Spinal cord (tissue), 10 donors: Measurements from ENCODE around the gene UNC13C. TPM values are rescaled to one million over a fixed set of nuclear protein-coding genes. Genes with fewer than 3 reads are reported as not detected.

Experiments used
- DNase-seq, 6 donors: peaks; one replicate each; pipeline versions ENCODE4 v3.0.0 to v3.0.0-alpha.2; 2013 to 2015; ENCODE audit warnings: low spot score in 6 of 6, low read depth in 4 of 6
- H3K27ac ChIP-seq: one replicate; pipeline ENCODE4 v1.5.1; 2013; ENCODE audit warnings: low read depth, low read length, control low read depth
- H3K27me3 ChIP-seq: one replicate; pipeline ENCODE4 v1.6.1; 2013; ENCODE audit warnings: low read length; ENCODE audit not compliant: control insufficient read depth, insufficient read depth
- H3K36me3 ChIP-seq: one replicate; pipeline ENCODE4 v1.6.1; 2013; ENCODE audit warnings: low read length; ENCODE audit not compliant: control insufficient read depth, insufficient read depth
- H3K4me1 ChIP-seq: one replicate; pipeline ENCODE4 v1.6.1; 2013; ENCODE audit warnings: low read length; ENCODE audit not compliant: control insufficient read depth, insufficient read depth
- H3K4me3 ChIP-seq: one replicate; pipeline ENCODE4 v1.5.1; 2013; ENCODE audit warnings: low read depth, low read length, control low read depth
- H3K9me3 ChIP-seq: one replicate; pipeline ENCODE4 v1.6.1; 2013; ENCODE audit warnings: low read length; ENCODE audit not compliant: control insufficient read depth, insufficient read depth
- whole genome bisulfite sequencing: methylation state at CpG from one replicate; pipeline ENCODE4 v1.1.5; 2013; ENCODE audit warnings: missing lambda C conversion rate; ENCODE audit not compliant: insufficient coverage; 5-methylcytosine and 5-hydroxymethylcytosine counted together
- polyA plus RNA-seq, 2 donors: library from polyadenylated mRNA; unstranded; fragments of 120-200 nt; gene quantifications; one replicate each; pipeline ENCODE4 v1.2.1, GENCODE V29; 2013; ENCODE audit not compliant: insufficient read length in 2 of 2
- total RNA-seq, 2 donors: library from RNA; depleted of rRNA in 1 of 2; stranded (reverse); fragments of 120-200 nt in 1 of 2; fragments of >200 nt in 1 of 2; gene quantifications; one replicate each; pipeline versions ENCODE4 v1.2.3 to v1.2.4, GENCODE V29; 2013 to 2014
- donor health status: healthy.

The UNC13C gene
- total and polyA plus RNA-seq, 4 donors = 8.3 to 27.5 (median 13.5) TPM

GRCh38 chr15:54094661-54095060 is 116.4 kb downstream of the UNC13C start:
- Histone ChIP-seq H3K4me3 (no peak overlapping the region), H3K27ac (no peak overlapping the region), H3K36me3 (no peaks in the 10 kb centered on the region), H3K27me3 (no peaks in the 10 kb centered on the region), H3K4me1 (no peaks in the 10 kb centered on the region), H3K9me3 (no peaks in the 10 kb centered on the region)
- no peak for DNase-seq
- no CpG with 5 or more reads among the region's 1 CpG for WGBS

- Histone ChIP-seq H3K27me3 (no peaks in the 10 kb centered on the region), H3K4me1 (no peaks in the 10 kb centered on the region), H3K9me3 (no peaks in the 10 kb centered on the region), H3K36me3 (no peaks in the 10 kb centered on the region), H3K27ac (no peak overlapping the region), H3K4me3 (no peak overlapping the region)
- DNase-seq = no peak
Observed at GRCh38 chr15:54097019-54097418, 118.8 kb downstream of the UNC13C start.

- Histone ChIP-seq H3K27me3 (no peaks in the 10 kb centered on the region), H3K27ac (no peak overlapping the region), H3K4me3 (no peak overlapping the region), H3K4me1 (no peaks in the 10 kb centered on the region), H3K9me3 (no peaks in the 10 kb centered on the region), H3K36me3 (no peaks in the 10 kb centered on the region)
- DNase-seq = no peak
- WGBS = 60% methylated on average over 1 of the region's 1 CpG
Observed at GRCh38 chr15:54099010-54099409, 120.8 kb downstream of the UNC13C start.

GRCh38 chr15:54101664-54102270 is 123.5 kb downstream of the UNC13C start:
- H3K36me3 ChIP-seq = no peaks in the 10 kb centered on the region
- 86% methylated on average over 8 of the region's 10 CpGs for WGBS

GRCh38 chr15:54102704-54103103 is 124.5 kb downstream of the UNC13C start:
- H3K4me3 ChIP-seq = no peak overlapping the region
- no peaks in the 10 kb centered on the region for H3K9me3 ChIP-seq
- no peaks in the 10 kb centered on the region for H3K4me1 ChIP-seq
- 55% methylated on average over 2 of the region's 3 CpGs for WGBS
- H3K27me3 ChIP-seq = no peaks in the 10 kb centered on the region
- no peak overlapping the region for H3K27ac ChIP-seq
- H3K36me3 ChIP-seq = no peaks in the 10 kb centered on the region
- DNase-seq = no peak

More at GRCh38 chr15:54101664-54102270, 123.5 kb downstream of the UNC13C start:
- DNase-seq = no peak
- H3K4me1 ChIP-seq = no peaks in the 10 kb centered on the region
- H3K4me3 ChIP-seq = no peak overlapping the region
- no peaks in the 10 kb centered on the region for H3K9me3 ChIP-seq
- no peak overlapping the region for H3K27ac ChIP-seq
- H3K27me3 ChIP-seq = no peaks in the 10 kb centered on the region

- no peak for DNase-seq
- H3K36me3 ChIP-seq = no peaks in the 10 kb centered on the region
- no peaks in the 10 kb centered on the region for H3K4me1 ChIP-seq
- H3K9me3 ChIP-seq = no peaks in the 10 kb centered on the region
- WGBS = no CpG with 5 or more reads among the region's 2 CpGs
- H3K27me3 ChIP-seq = no peaks in the 10 kb centered on the region
- H3K27ac ChIP-seq = no peak overlapping the region
- H3K4me3 ChIP-seq = no peak overlapping the region
Observed at GRCh38 chr15:54109014-54109413, 130.8 kb downstream of the UNC13C start.

- H3K27ac ChIP-seq = no peak overlapping the region
- WGBS = no CpG with 5 or more reads among the region's 3 CpGs
- no peaks in the 10 kb centered on the region for H3K9me3 ChIP-seq
- H3K27me3 ChIP-seq = no peaks in the 10 kb centered on the region
- no peak for DNase-seq
- no peaks in the 10 kb centered on the region for H3K4me1 ChIP-seq
- H3K36me3 ChIP-seq = no peaks in the 10 kb centered on the region
- H3K4me3 ChIP-seq = no peak overlapping the region
Observed at GRCh38 chr15:54119051-54119450, 140.8 kb downstream of the UNC13C start.

GRCh38 chr15:54120949-54121463 is 142.8 kb downstream of the UNC13C start:
- Histone ChIP-seq H3K9me3 (no peaks in the 10 kb centered on the region), H3K36me3 (no peaks in the 10 kb centered on the region), H3K4me1 (no peaks in the 10 kb centered on the region), H3K4me3 (no peak overlapping the region), H3K27me3 (no peaks in the 10 kb centered on the region), H3K27ac (no peak overlapping the region)
- no peak for DNase-seq
- WGBS = 100% methylated on average over 2 of the region's 5 CpGs

GRCh38 chr15:54127574-54127973 is 149.3 kb downstream of the UNC13C start:
- Histone ChIP-seq H3K4me1 (no peaks in the 10 kb centered on the region), H3K27ac (no peak overlapping the region), H3K4me3 (no peak overlapping the region), H3K27me3 (no peaks in the 10 kb centered on the region), H3K9me3 (no peaks in the 10 kb centered on the region), H3K36me3 (no peaks in the 10 kb centered on the region)
- DNase-seq = no peak
- no CpG with 5 or more reads among the region's 2 CpGs for WGBS

- no peaks in the 10 kb centered on the region for H3K4me1 ChIP-seq
- no peak overlapping the region for H3K4me3 ChIP-seq
- no peak overlapping the region for H3K27ac ChIP-seq
- no peak for DNase-seq
- H3K27me3 ChIP-seq = no peaks in the 10 kb centered on the region
- WGBS = no CpG with 5 or more reads among the region's 3 CpGs
- H3K9me3 ChIP-seq = no peaks in the 10 kb centered on the region
- no peaks in the 10 kb centered on the region for H3K36me3 ChIP-seq
Observed at GRCh38 chr15:54131410-54131809, 153.2 kb downstream of the UNC13C start.
